ENCODE measurements around the gene ARHGAP28. TPM values are rescaled to one million over a fixed set of nuclear protein-coding genes. Genes with fewer than 3 reads are reported as not detected.

Gene ARHGAP28
- polyA plus RNA-seq, 1 of the 3 experiments (the other 2 are of a cell fraction), result 0.99 TPM

- DNase-seq, result no peak
- TF ChIP-seq TEAD4 (IDR thresholded peaks at IDR 0.05; ENCODE audit: borderline replicate concordance, insufficient read depth) (no peak), EP300 (IDR thresholded peaks at IDR 0.05; ENCODE audit: borderline replicate concordance in 1 of 2, low read depth in 1 of 2, low read length in 1 of 2) (no peak), SMC3 (IDR thresholded peaks at IDR 0.05; ENCODE audit: low read depth, low read length) (no peak), TAF1 (IDR thresholded peaks at IDR 0.05; ENCODE audit: borderline replicate concordance, low read depth, low read length) (no peak), GABPA (IDR thresholded peaks at IDR 0.05; ENCODE audit: low read depth) (no peak), MAX (IDR thresholded peaks at IDR 0.05; ENCODE audit: low read depth) (no peak), PBX3 (IDR thresholded peaks at IDR 0.05) (no peak), ELF1 (IDR thresholded peaks at IDR 0.05) (no peak), POLR2AphosphoS5 (IDR thresholded peaks at IDR 0.05; ENCODE audit: low read depth, low read length) (no peak), RCOR1 (IDR thresholded peaks at IDR 0.05; ENCODE audit: low read length) (no peak)
- Histone ChIP-seq H2AFZ (ENCODE audit: low read depth) (no peak overlapping the region), H3K9ac (no peak overlapping the region), H3K27me3 (ENCODE audit: insufficient read depth) (no peaks in the 10 kb centered on the region), H3K27ac (ENCODE audit: low read depth in 2 of 2, low read length in 1 of 2) (no peak overlapping the region), H3K9me2 (no peaks in the 10 kb centered on the region), H3K36me3 (replicated peaks in 1 of 2; ENCODE audit: control insufficient read depth in 1 of 2, insufficient read depth in 2 of 2, low read length in 1 of 2) (no peaks in the 10 kb centered on the region), H3F3A (replicated peaks; ENCODE audit: insufficient read depth) (no peaks in the 10 kb centered on the region), H3K79me2 (ENCODE audit: insufficient read depth) (no peaks in the 10 kb centered on the region), H3K4me2 (no peak overlapping the region), H3K4me3 (ENCODE audit: low read depth in 2 of 2, low read length in 1 of 2) (no peak overlapping the region), H3K9me3 (no peaks in the 10 kb centered on the region), H3K4me1 (ENCODE audit: control insufficient read depth in 1 of 2, insufficient read depth in 2 of 2, low read depth in 1 of 2, low read length in 1 of 2) (no peaks in the 10 kb centered on the region), H4K20me1 (ENCODE audit: insufficient read depth) (no peaks in the 10 kb centered on the region)
- 60% methylated on average over 3 of the region's 7 CpGs for WGBS (ENCODE audit: low lambda C conversion rate)
- POLR2A ChIA-PET, result no interaction called here
- CTCF ChIA-PET, result interaction anchor here (1.6 kb wide), 1 partner anchor 312 kb away, joined by 5 read pairs; no protein-coding TSS in a partner anchor
These were observed 125.3 kb downstream of the ARHGAP28 start for GRCh38 chr18:6854811-6855210.

GRCh38 chr18:6855767-6856166 lies 126.3 kb downstream of the ARHGAP28 start:
- H3K4me2 ChIP-seq, result no peak overlapping the region
- POLR2A ChIA-PET, result no interaction called here
- no peaks in the 10 kb centered on the region for H3K36me3 ChIP-seq (replicated peaks in 1 of 2; ENCODE audit: control insufficient read depth in 1 of 2, insufficient read depth in 2 of 2, low read length in 1 of 2)
- H3K9me3 ChIP-seq, result no peaks in the 10 kb centered on the region
- CTCF ChIA-PET, result interaction anchor here (1.6 kb wide), 1 partner anchor 313 kb away, joined by 5 read pairs; no protein-coding TSS in a partner anchor
- no peaks in the 10 kb centered on the region for H3K4me1 ChIP-seq (ENCODE audit: control insufficient read depth in 1 of 2, insufficient read depth in 2 of 2, low read depth in 1 of 2, low read length in 1 of 2)
- WGBS (ENCODE audit: low lambda C conversion rate), result 90% methylated on average over 8 of the region's 12 CpGs
- H2AFZ ChIP-seq (ENCODE audit: low read depth), result no peak overlapping the region
- TF ChIP-seq FOXJ3 (CRISPR knock-in tag; IDR thresholded peaks at IDR 0.05) (no peak), POLR2AphosphoS5 (IDR thresholded peaks at IDR 0.05; ENCODE audit: low read depth, low read length) (no peak), CHD2 (IDR thresholded peaks at IDR 0.05; ENCODE audit: low read length, partially characterized antibody) (no peak), ELF1 (IDR thresholded peaks at IDR 0.05) (no peak), JUND (IDR thresholded peaks at IDR 0.05) (no peak)
- no peak overlapping the region for H3K4me3 ChIP-seq (ENCODE audit: low read depth in 2 of 2, low read length in 1 of 2)
- H3K9me2 ChIP-seq, result no peaks in the 10 kb centered on the region
- no peaks in the 10 kb centered on the region for H4K20me1 ChIP-seq (ENCODE audit: insufficient read depth)
- no peaks in the 10 kb centered on the region for H3K27me3 ChIP-seq (ENCODE audit: insufficient read depth)
- no peak for DNase-seq
- H3K9ac ChIP-seq, result no peak overlapping the region
- H3K27ac ChIP-seq (ENCODE audit: low read depth in 2 of 2, low read length in 1 of 2), result no peak overlapping the region
- H3K79me2 ChIP-seq (ENCODE audit: insufficient read depth), result no peaks in the 10 kb centered on the region
- H3F3A ChIP-seq (replicated peaks; ENCODE audit: insufficient read depth), result no peaks in the 10 kb centered on the region
